Measurements from ENCODE around the gene FRMPD2. TPM values are rescaled to one million over a fixed set of nuclear protein-coding genes. Genes with fewer than 3 reads are reported as not detected.

Gene FRMPD2
- total and polyA plus RNA-seq, 8 donors, result 0.06 to 3.2 (median 2.1) TPM

DNA sequence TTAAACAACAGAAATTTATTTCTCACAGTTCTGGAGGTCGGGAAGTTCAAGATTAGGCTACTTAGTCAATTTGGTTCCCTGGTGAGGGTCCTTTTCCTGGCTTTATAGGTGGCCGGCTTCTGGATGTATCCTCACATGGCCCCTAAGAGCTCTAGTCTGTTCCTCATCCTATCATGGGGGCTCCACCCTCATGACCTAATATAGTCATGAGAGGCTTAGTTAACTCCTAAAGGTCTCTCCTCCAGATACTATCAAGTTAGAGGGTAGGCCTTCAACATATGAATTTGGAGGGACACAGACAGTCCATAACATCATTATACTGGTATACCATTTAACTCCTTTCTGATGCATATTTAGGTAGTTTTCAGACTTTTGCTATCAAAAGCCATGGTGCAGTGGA is 39.6 kb upstream of the FRMPD2 start:
- intact Hi-C loops (cut with DNase I), result no loop called here
- Histone ChIP-seq H3K4me1 (peaks cover 0 to 7% of the 10 kb centered on the region in 2 donors), H3K27me3 (no peaks in the 10 kb centered on the region), H3K36me3 (no peaks in the 10 kb centered on the region), H3K4me3 (no peak overlapping the region), H3K9me3 (no peaks in the 10 kb centered on the region), H3K27ac (no peak overlapping the region)
- TF ChIP-seq, protein P1, sequence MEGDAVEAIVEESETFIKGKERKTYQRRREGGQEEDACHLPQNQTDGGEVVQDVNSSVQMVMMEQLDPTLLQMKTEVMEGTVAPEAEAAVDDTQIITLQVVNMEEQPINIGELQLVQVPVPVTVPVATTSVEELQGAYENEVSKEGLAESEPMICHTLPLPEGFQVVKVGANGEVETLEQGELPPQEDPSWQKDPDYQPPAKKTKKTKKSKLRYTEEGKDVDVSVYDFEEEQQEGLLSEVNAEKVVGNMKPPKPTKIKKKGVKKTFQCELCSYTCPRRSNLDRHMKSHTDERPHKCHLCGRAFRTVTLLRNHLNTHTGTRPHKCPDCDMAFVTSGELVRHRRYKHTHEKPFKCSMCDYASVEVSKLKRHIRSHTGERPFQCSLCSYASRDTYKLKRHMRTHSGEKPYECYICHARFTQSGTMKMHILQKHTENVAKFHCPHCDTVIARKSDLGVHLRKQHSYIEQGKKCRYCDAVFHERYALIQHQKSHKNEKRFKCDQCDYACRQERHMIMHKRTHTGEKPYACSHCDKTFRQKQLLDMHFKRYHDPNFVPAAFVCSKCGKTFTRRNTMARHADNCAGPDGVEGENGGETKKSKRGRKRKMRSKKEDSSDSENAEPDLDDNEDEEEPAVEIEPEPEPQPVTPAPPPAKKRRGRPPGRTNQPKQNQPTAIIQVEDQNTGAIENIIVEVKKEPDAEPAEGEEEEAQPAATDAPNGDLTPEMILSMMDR (IDR thresholded peaks at IDR 0.05), result no peak
- ATAC-seq (no peak), DNase-seq (no peak)

DNA sequence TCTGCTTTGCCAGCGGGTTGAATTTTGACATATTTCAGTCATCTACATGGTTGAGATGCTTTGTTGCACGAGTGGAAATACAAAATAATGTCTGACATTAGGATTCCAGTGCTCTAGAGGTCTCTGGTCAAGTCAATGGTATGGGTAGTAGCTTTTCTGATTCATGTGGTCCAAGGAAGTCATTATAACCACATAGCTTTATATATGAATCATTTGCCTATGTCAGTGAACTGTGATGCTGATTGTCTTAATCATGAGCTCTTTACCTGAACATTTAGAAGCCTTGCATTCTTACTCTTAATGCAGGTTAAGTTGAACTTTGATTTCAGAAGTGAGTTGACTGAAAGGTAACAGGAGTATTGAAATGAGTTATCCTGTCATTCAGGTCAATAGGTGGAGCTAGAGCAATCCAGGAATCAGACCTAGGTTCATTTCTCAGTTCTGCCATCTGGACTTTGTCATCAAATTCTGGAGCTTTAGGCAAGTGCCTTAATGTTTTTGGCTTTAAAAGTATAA is 35.3 kb upstream of the FRMPD2 start:
- intact Hi-C loops (cut with DNase I), result no loop called here

DNA sequence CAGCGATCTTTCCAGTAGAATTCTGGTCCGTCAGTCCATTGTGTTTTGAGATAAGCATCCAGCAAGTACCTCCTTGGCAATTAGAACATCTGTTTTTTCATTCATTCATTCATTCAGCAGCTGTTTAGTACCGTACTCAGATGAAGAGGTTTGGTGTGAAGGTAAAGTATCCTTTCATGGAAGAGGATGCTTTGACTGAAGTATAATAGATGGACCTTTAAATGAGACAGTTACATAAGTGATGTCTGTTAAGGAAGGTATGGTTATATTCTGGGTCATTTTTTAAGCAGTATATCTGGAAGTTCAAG is 33.2 kb upstream of the FRMPD2 start:
- TF ChIP-seq, protein P1 (IDR thresholded peaks at IDR 0.05), result no peak
- peak overlapping the region in 1 of 2 donors; percentile 92 for H3K27ac ChIP-seq

More for the DNA sequence above, 35.3 kb upstream of the FRMPD2 start:
- H3K9me3 ChIP-seq, result no peaks in the 10 kb centered on the region
- no peak overlapping the region for H3K4me3 ChIP-seq
- no peak overlapping the region for H3K27ac ChIP-seq
- peaks cover 0 to 22% of the 10 kb centered on the region in 2 donors for H3K4me1 ChIP-seq
- H3K27me3 ChIP-seq, result no peaks in the 10 kb centered on the region
- DNase-seq, result no peak
- no peaks in the 10 kb centered on the region for H3K36me3 ChIP-seq
- no peak for ATAC-seq
- TF ChIP-seq, protein P1 (IDR thresholded peaks at IDR 0.05), result no peak

DNA sequence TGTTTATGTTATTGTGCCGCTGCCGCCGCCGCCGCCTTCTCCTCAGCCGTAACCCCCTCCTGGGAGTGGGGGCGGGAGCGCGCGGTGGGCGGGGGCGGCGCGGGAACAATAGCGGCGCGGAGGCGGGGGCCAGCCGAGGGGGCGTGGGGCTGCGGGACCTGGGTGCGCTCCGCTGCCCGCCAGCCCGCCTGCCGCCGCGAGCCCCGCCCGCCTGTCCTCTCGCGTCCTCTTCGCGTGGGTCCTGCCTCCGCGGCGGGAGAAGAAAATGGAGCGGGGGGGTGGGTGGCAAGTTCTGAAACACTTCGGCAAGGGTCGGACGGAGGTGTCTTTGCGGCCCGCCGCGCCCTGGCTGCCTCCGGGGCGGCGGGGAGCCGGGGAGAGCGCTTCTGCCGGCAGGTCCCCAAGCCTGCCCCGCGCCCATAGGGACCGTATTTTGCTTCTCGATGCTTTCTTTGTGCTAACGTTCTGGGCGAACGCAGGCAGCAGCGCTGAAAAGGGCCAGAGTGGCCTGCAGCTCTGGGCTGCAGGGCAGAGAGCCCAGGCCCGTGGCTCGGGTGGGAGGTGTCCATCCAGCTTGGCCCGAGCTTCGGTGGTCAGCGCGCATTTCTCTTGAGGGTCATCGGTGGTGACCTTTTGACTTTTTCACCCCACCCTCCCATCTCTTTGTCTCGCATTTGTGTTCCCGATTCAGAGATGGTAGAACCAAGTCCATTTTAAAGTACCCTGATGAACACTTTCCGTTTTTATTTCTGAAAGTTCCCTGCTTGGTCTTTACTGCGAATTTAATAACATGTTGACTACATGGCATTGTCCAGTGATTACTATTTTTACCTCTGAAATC is 32.6 kb upstream of the FRMPD2 start:
- intact Hi-C loops (cut with DNase I), result no loop called here
- TF ChIP-seq, protein P1 (IDR thresholded peaks at IDR 0.05), result no peak
- peak; percentile 66 for ATAC-seq

More for the DNA sequence above, 33.2 kb upstream of the FRMPD2 start:
- peaks cover 0 to 22% of the 10 kb centered on the region in 2 donors for H3K4me1 ChIP-seq
- DNase-seq (no peak), ATAC-seq (no peak)
- no peaks in the 10 kb centered on the region for H3K36me3 ChIP-seq
- H3K4me3 ChIP-seq, result peak overlapping the region; percentile 57 to 73
- no peaks in the 10 kb centered on the region for H3K9me3 ChIP-seq
- no peaks in the 10 kb centered on the region for H3K27me3 ChIP-seq
- intact Hi-C loops (cut with DNase I), result no loop called here

DNA sequence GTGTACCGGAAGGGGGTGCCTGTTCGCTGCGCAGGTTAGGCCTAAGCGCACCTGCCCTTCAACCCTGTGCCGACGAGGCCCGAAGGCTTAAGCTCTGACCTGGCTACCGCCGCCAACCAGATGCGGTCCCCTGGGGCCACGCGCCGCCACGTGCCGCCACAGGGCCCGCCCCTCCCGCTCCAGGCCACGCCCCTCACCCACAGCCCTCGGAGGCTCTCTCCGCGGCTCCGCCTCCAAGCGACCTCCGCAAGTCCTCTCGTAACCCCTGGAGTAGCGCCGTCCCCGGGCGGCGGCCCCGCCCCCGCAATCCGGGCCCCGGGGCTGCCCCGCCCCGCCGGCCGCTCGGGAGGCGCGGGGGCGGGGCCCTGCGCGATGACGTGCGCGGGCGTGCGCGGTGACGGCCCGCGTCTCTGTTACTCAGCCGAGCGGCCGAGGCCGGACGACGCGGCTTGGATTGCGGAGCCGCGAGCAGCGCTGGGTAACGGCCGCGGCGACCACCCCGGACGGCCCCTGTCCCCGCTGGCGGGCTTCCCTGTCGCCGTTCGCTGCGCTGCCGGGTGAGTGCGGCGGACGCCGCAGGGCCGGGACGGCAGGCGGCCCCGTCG is 31.9 kb upstream of the FRMPD2 start, which contains the start of gene MAPK8:
MAPK8 (plus strand) TSS at position 413 of the 605 bp plus-strand sequence. CDS start 94,984 bp downstream, outside the sequence.
- peak; percentile 96 for ATAC-seq
- H3K4me3 ChIP-seq, result peak within 1 kb of the TSS; percentile 57 to 73
- no peaks in the 10 kb centered on the region for H3K9me3 ChIP-seq
- DNase-seq, result peak; percentile 86 to 99 (median 94)
- H3K27me3 ChIP-seq, result no peaks in the 10 kb centered on the region
- H3K27ac ChIP-seq, result peak within 1 kb of the TSS; percentile 92
- intact Hi-C loops (cut with DNase I), result no loop called here
- no peaks in the 10 kb centered on the region for H3K36me3 ChIP-seq
- TF ChIP-seq, protein P1 (IDR thresholded peaks at IDR 0.05), result no peak
- peaks cover 0 to 22% of the 10 kb centered on the region in 2 donors for H3K4me1 ChIP-seq

More for the DNA sequence above, 32.6 kb upstream of the FRMPD2 start:
- Histone ChIP-seq H3K9me3 (no peaks in the 10 kb centered on the region), H3K36me3 (no peaks in the 10 kb centered on the region), H3K4me3 (peak overlapping the region; percentile 57 to 73), H3K27me3 (no peaks in the 10 kb centered on the region), H3K4me1 (peaks cover 0 to 22% of the 10 kb centered on the region in 2 donors), H3K27ac (peak overlapping the region; percentile 92)
- DNase-seq, result peak in 3 of 4 donors; percentile 42 to 70 (median 63)

Data from left lung (tissue), 10 donors.